Prostate gland (tissue), 2 donors: Measurements from ENCODE around the gene VCAN. TPM values are rescaled to one million over a fixed set of nuclear protein-coding genes. Genes with fewer than 3 reads are reported as not detected.

Experiments
- DNase-seq: peaks from one replicate; pipeline ENCODE4 v3.0.0-alpha.2; 2019; ENCODE audit warnings: low spot score
- H3K27ac ChIP-seq, 2 donors: fragments of 200-600 bp; sonication (generic); 2 replicates each; pipeline ENCODE4 v1.5.1; 2017 to 2019
- H3K27me3 ChIP-seq: fragments of 200-600 bp; sonication (generic); replicated peaks from 2 replicates; pipeline ENCODE4 v1.5.1; 2019; ENCODE audit not compliant: insufficient read depth
- H3K36me3 ChIP-seq, 2 donors: fragments of 200-600 bp; sonication (generic); 1 replicate in 1 of 2; 2 replicates in 1 of 2; pipeline versions ENCODE4 v1.5.1 to v1.8.1; 2017 to 2019
- H3K4me1 ChIP-seq: fragments of 200-600 bp; sonication (generic); replicated peaks from 2 replicates; pipeline ENCODE4 v1.5.1; 2019
- H3K4me3 ChIP-seq, 2 donors: fragments of 200-600 bp; sonication (generic); 2 replicates each; pipeline ENCODE4 v1.5.1; 2017 to 2019
- H3K9me3 ChIP-seq: fragments of 200-600 bp; sonication (generic); 2 replicates; pipeline ENCODE4 v1.5.1; 2017
- CTCF ChIP-seq, 4 experiments: fragments of 200-600 bp in 2 of 4; fragments of 450-650 bp in 2 of 4; sonication (generic) in 2 of 4; IDR thresholded peaks; 1 replicate in 3 of 4; 2 replicates in 1 of 4; pipeline ENCODE4 v1.5.1; 2016 to 2019; ENCODE audit warnings: antibody characterized with exemption in 4 of 4, mild to moderate bottlenecking in 2 of 4, moderate library complexity in 2 of 4
- POLR2A ChIP-seq: fragments of 450-650 bp; IDR thresholded peaks from one replicate; pipeline ENCODE4 v1.6.1; 2016; ENCODE audit warnings: antibody characterized with exemption, mild to moderate bottlenecking
- POLR2AphosphoS5 ChIP-seq: sonication (generic); formaldehyde crosslinking; IDR thresholded peaks from one replicate; pipeline ENCODE4 v1.6.1; 2017; ENCODE audit warnings: antibody characterized with exemption
- WGBS: methylation state at CpG from one replicate; pipeline ENCODE4 v1.1.5; 2018; 5-methylcytosine and 5-hydroxymethylcytosine counted together
- intact Hi-C: fragments of 100-400 bp; cut with DNase I; formaldehyde crosslinking; loops from one replicate; pipeline ENCODE4 v1.14.2; 2022
- total RNA-seq, 2 donors: library from RNA; depleted of rRNA; stranded (reverse); fragments of >200 nt; gene quantifications; one replicate each; pipeline ENCODE4 v1.1.0, GENCODE V29; 2016

Gene VCAN
- total RNA-seq, 2 donors from 2014 or later: 24.4 to 72.9 TPM

GRCh38 chr5:83503662-83504061 is 32.1 kb downstream of the VCAN start:
- H3K27ac ChIP-seq: no peak overlapping the region
- no peaks in the 10 kb centered on the region for H3K27me3 ChIP-seq
- DNase-seq: no peak
- no peak for TF ChIP-seq POLR2AphosphoS5
- TF ChIP-seq CTCF (IDR thresholded peaks at IDR 0.05): no peak
- no peak for TF ChIP-seq POLR2A
- no peaks in the 10 kb centered on the region for H3K9me3 ChIP-seq
- H3K4me3 ChIP-seq: no peak overlapping the region
- H3K4me1 ChIP-seq: no peaks in the 10 kb centered on the region
- intact Hi-C loops: no loop called here
- no peaks in the 10 kb centered on the region for H3K36me3 ChIP-seq

- DNase-seq: no peak
- intact Hi-C loops: no loop called here
- no peaks in the 10 kb centered on the region for H3K36me3 ChIP-seq
- H3K4me1 ChIP-seq: no peaks in the 10 kb centered on the region
- H3K27ac ChIP-seq: no peak overlapping the region
- TF ChIP-seq CTCF (IDR thresholded peaks at IDR 0.05) (no peak), POLR2AphosphoS5 (no peak), POLR2A (no peak)
- H3K4me3 ChIP-seq: no peak overlapping the region
- 6% methylated on average over 1 of the region's 1 CpG for WGBS
- H3K27me3 ChIP-seq: no peaks in the 10 kb centered on the region
- no peaks in the 10 kb centered on the region for H3K9me3 ChIP-seq
Observed at GRCh38 chr5:83507431-83507830, 35.9 kb downstream of the VCAN start.

- no peaks in the 10 kb centered on the region for H3K9me3 ChIP-seq
- DNase-seq: no peak
- no peaks in the 10 kb centered on the region for H3K36me3 ChIP-seq
- no peaks in the 10 kb centered on the region for H3K4me1 ChIP-seq
- intact Hi-C loops: no loop called here
- H3K27me3 ChIP-seq: no peaks in the 10 kb centered on the region
- no peak overlapping the region for H3K4me3 ChIP-seq
- 21% methylated on average over 4 of the region's 4 CpGs for WGBS
- no peak overlapping the region for H3K27ac ChIP-seq
- TF ChIP-seq POLR2AphosphoS5 (no peak), CTCF (IDR thresholded peaks at IDR 0.05) (no peak), POLR2A (no peak)
Observed at GRCh38 chr5:83509540-83509939, 38.0 kb downstream of the VCAN start.

GRCh38 chr5:83510260-83510659 is 38.7 kb downstream of the VCAN start:
- TF ChIP-seq POLR2A (no peak), CTCF (IDR thresholded peaks at IDR 0.05) (no peak), POLR2AphosphoS5 (no peak)
- WGBS: 34% methylated on average over 1 of the region's 1 CpG
- no peak overlapping the region for H3K4me3 ChIP-seq
- H3K36me3 ChIP-seq: no peaks in the 10 kb centered on the region
- H3K9me3 ChIP-seq: no peaks in the 10 kb centered on the region
- H3K4me1 ChIP-seq: no peaks in the 10 kb centered on the region
- H3K27me3 ChIP-seq: no peaks in the 10 kb centered on the region
- no peak for DNase-seq
- no peak overlapping the region for H3K27ac ChIP-seq
- intact Hi-C loops: no loop called here

- Histone ChIP-seq H3K27ac (no peak overlapping the region), H3K9me3 (no peaks in the 10 kb centered on the region), H3K4me3 (no peak overlapping the region), H3K27me3 (no peaks in the 10 kb centered on the region), H3K4me1 (no peaks in the 10 kb centered on the region), H3K36me3 (no peaks in the 10 kb centered on the region)
- intact Hi-C loops: no loop called here
- WGBS: 89% methylated on average over 13 of the region's 13 CpGs
- DNase-seq: no peak
- TF ChIP-seq POLR2AphosphoS5: no peak
- TF ChIP-seq POLR2A: no peak
- no peak for TF ChIP-seq CTCF (IDR thresholded peaks at IDR 0.05)
Observed at GRCh38 chr5:83512061-83512745, 40.7 kb downstream of the VCAN start.
